ENCODE results near the gene DUSP21.
"Not testable (repeated sequence)": the region's sequence is repeated elsewhere in the genome, so short reads cannot be mapped to it uniquely, and the experiment has no call there.

Gene DUSP21

GRCh38 chrX:44876767-44877166, 32.9 kb downstream of the DUSP21 start:
- no peak for DNase-seq

- DNase-seq: no peak
Measured at GRCh38 chrX:44878780-44879179, 35.0 kb downstream of the DUSP21 start.

GRCh38 chrX:44881549-44881948, 37.7 kb downstream of the DUSP21 start:
- no peak for DNase-seq

GRCh38 chrX:44882635-44883034, 38.8 kb downstream of the DUSP21 start:
- no peak for DNase-seq

GRCh38 chrX:44884944-44885343, 41.1 kb downstream of the DUSP21 start:
- no peak for DNase-seq

- DNase-seq: peak; percentile 45 to 46
Measured at GRCh38 chrX:44889824-44890223, 46.0 kb downstream of the DUSP21 start.

- no peak for DNase-seq
Measured at GRCh38 chrX:44890247-44890646, 46.4 kb downstream of the DUSP21 start.

GRCh38 chrX:44890687-44891086, 46.9 kb downstream of the DUSP21 start:
- not testable (repeated sequence) for DNase-seq

- DNase-seq: no peak
Measured at GRCh38 chrX:44891642-44892041, 47.8 kb downstream of the DUSP21 start.
